Adrenal gland (tissue), 5 donors: ENCODE measurements around the gene DDO.

ENCODE experiments used
- POLR2A ChIP-seq, 2 donors: fragments of 450-650 bp; IDR thresholded peaks; one replicate each; pipeline ENCODE4 v1.6.1; 2017; ENCODE audit warnings: antibody characterized with exemption in 2 of 2, mild to moderate bottlenecking in 2 of 2, moderate library complexity in 1 of 2
- TF ChIP-seq, protein P1 (sequence below), 6 experiments: fragments of 450-650 bp in 4 of 6; fragments of 200-600 bp in 2 of 6; sonication (generic) in 1 of 6; IDR thresholded peaks; 1 replicate in 5 of 6; 2 replicates in 1 of 6; pipeline versions ENCODE4 v1.5.1 to v1.8.0; 2016 to 2021; ENCODE audit warnings: antibody characterized with exemption in 6 of 6, mild to moderate bottlenecking in 2 of 6, moderate library complexity in 1 of 6
- donor health status: DM: no; HTN: no; CAD: no.

GRCh38 chr6:110357664-110358552 is 57.5 kb downstream of the DDO start, which contains the start of gene METTL24:
- TF ChIP-seq, protein P1, sequence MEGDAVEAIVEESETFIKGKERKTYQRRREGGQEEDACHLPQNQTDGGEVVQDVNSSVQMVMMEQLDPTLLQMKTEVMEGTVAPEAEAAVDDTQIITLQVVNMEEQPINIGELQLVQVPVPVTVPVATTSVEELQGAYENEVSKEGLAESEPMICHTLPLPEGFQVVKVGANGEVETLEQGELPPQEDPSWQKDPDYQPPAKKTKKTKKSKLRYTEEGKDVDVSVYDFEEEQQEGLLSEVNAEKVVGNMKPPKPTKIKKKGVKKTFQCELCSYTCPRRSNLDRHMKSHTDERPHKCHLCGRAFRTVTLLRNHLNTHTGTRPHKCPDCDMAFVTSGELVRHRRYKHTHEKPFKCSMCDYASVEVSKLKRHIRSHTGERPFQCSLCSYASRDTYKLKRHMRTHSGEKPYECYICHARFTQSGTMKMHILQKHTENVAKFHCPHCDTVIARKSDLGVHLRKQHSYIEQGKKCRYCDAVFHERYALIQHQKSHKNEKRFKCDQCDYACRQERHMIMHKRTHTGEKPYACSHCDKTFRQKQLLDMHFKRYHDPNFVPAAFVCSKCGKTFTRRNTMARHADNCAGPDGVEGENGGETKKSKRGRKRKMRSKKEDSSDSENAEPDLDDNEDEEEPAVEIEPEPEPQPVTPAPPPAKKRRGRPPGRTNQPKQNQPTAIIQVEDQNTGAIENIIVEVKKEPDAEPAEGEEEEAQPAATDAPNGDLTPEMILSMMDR (IDR thresholded peaks at IDR 0.05), result peak in 1 of 6 experiments; percentile 2
- no peak for TF ChIP-seq POLR2A (IDR thresholded peaks at IDR 0.05)
